Measurements from ENCODE around the gene STMN1. TPM values are rescaled to one million over a fixed set of nuclear protein-coding genes. Genes with fewer than 3 reads are reported as not detected.
A peak's percentile ranks its signal among the peaks of the same experiment; 100 is the strongest.

STMN1 gene
- total and polyA plus RNA-seq, 10 of the 15 experiments (the other 5 are each of a cell fraction or from before 2014, with no cell fraction given), result 220 to 1,272 (median 603) TPM

DNA sequence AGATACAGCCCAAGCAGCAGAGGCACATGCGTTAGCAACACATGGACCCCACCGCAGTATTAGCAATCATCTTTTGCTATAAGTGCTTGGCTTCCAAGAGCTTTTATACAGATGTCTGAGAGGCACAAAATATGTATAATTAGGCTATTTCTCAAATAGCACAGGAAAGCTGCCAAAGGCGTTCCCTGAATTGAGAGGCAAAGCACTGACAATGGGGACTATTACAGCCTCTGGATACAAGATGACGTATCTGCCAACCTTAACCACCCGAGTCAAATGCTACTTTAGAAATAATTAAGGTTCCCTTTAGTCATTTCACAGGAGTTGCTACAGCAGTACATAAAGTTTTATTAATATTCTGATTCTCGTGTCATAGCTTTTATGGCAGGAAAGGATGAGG is 6.4 kb downstream of the STMN1 start:
- CTCF ChIA-PET, result interaction anchor here (1.0 to 14.0 kb wide), 3 partner anchors 20 to 334 kb away, joined by 3 to 383 read pairs (median 3); partner anchors contain the start of genes CEP85 and PAFAH2
- Histone ChIP-seq H3K9ac (ENCODE audit: control insufficient read depth, insufficient read depth, low read length) (no peak overlapping the region), H3K9me3 (replicated peaks; ENCODE audit: control insufficient read depth, insufficient read depth, low read length) (no peaks in the 10 kb centered on the region), H3K4me2 (ENCODE audit: control insufficient read depth, insufficient read depth) (no peak overlapping the region), H3K4me1 (ENCODE audit: control insufficient read depth, insufficient read depth, low read length) (peaks cover 11% of the 10 kb centered on the region; the same call in 1 of the 2 replicates), H3K4me3 (no peak overlapping the region), H3K27me3 (replicated peaks in 1 of 2; ENCODE audit: control insufficient read depth in 2 of 2, insufficient read depth in 2 of 2, low read length in 1 of 2) (no peaks in the 10 kb centered on the region), H3K79me2 (ENCODE audit: control insufficient read depth, insufficient read depth, low read length) (peaks cover 27% of the 10 kb centered on the region), H2AFZ (ENCODE audit: control insufficient read depth, low read depth, low read length) (no peak overlapping the region), H3K36me3 (ENCODE audit: control insufficient read depth in 2 of 2, insufficient read depth in 2 of 2, low read length in 1 of 2) (peaks cover 5 to 15% of the 10 kb centered on the region in 2 experiments; a peak in 3 of 4 replicates), H3K27ac (ENCODE audit: control insufficient read depth, insufficient read depth) (peak overlapping the region; percentile 18), H4K20me1 (ENCODE audit: control insufficient read depth, insufficient read depth) (no peaks in the 10 kb centered on the region)
- in situ Hi-C loops (cut with MboI) (loop anchor here (5.0 kb wide), 1 partner anchor 98 kb away; the partner anchor contains the start of gene PAFAH2), intact Hi-C loops (cut with micrococcal nuclease; ENCODE audit: unreplicated experiment) (no loop called here)
- WGBS (ENCODE audit: insufficient coverage, insufficient replicate concordance, low lambda C conversion rate, missing lambda C conversion rate), result 80% methylated on average over 6 of the region's 6 CpGs
- ATAC-seq (no peak), DNase-seq (ENCODE audit: low read depth, low spot score) (no peak), FAIRE-seq (no peak)
- SMC1A ChIA-PET (ENCODE audit: uncharacterized antibody, unreplicated experiment), result interaction anchor here (0.9 to 19.7 kb wide), 2 partner anchors 90 to 99 kb away, joined by 4 to 319 read pairs; partner anchors contain the start of gene PAFAH2
- RAD21 ChIA-PET (ENCODE audit: unreplicated experiment), result interaction anchor here (14.5 kb wide), 1 partner anchor 97 kb away, joined by 296 read pairs; the partner anchor contains the start of gene PAFAH2
- TF ChIP-seq RBBP5 (conservative IDR thresholded peaks at IDR 0.05) (no peak), BMI1 (IDR thresholded peaks at IDR 0.05; ENCODE audit: borderline replicate concordance) (no peak), CHD4 (IDR thresholded peaks at IDR 0.05) (no peak), KDM1A (IDR thresholded peaks at IDR 0.05; ENCODE audit: borderline replicate concordance) (no peak), IKZF2 (IDR thresholded peaks at IDR 0.05) (no peak), STAT1 (conservative IDR thresholded peaks at IDR 0.05) (no peak), TARDBP (IDR thresholded peaks at IDR 0.05; ENCODE audit: borderline replicate concordance) (no peak), ATF7 (IDR thresholded peaks at IDR 0.05; ENCODE audit: low read depth) (no peak), NFYB (IDR thresholded peaks at IDR 0.05; ENCODE audit: insufficient read depth, low read depth, low read length) (no peak), SMAD1 (IDR thresholded peaks at IDR 0.05; ENCODE audit: low read depth, partially characterized antibody) (no peak)
- BruUV-seq (replicated peaks), result no TSS peak
- POLR2A ChIA-PET, result interaction anchor here (12.0 kb wide), 1 partner anchor 98 kb away, joined by 116 read pairs; the partner anchor contains the start of gene PAFAH2
